NCI-H146 treated with DMSO at 0.1 percent for 48 hours (cell line): ENCODE data around the gene CLIP1.

Experiments
- DNase-seq: peaks from one replicate; lab custom pipeline; 2025; ENCODE audit not compliant: unreplicated experiment; lab: John Stamatoyannopoulos, UW

CLIP1 gene

GRCh38 chr12:122318607-122319605, 103.6 kb downstream of the CLIP1 start:
- no peak for DNase-seq

- DNase-seq: no peak
Measured at GRCh38 chr12:122312926-122313325, 109.5 kb downstream of the CLIP1 start.

GRCh38 chr12:122311696-122312095, 110.8 kb downstream of the CLIP1 start:
- DNase-seq: no peak

GRCh38 chr12:122310626-122311333, 111.7 kb downstream of the CLIP1 start:
- DNase-seq: no peak

- DNase-seq: no peak
Measured at GRCh38 chr12:122309564-122310121, 112.8 kb downstream of the CLIP1 start.

GRCh38 chr12:122308811-122309210, 113.7 kb downstream of the CLIP1 start:
- DNase-seq: no peak

GRCh38 chr12:122306407-122306806, 116.1 kb downstream of the CLIP1 start:
- no peak for DNase-seq

GRCh38 chr12:122304924-122305323, 117.5 kb downstream of the CLIP1 start:
- peak; percentile 94 for DNase-seq

- no peak for DNase-seq
Measured at GRCh38 chr12:122303068-122303467, 119.4 kb downstream of the CLIP1 start.

GRCh38 chr12:122298071-122298748, 124.3 kb downstream of the CLIP1 start:
- no peak for DNase-seq

GRCh38 chr12:122297494-122297893, 125.0 kb downstream of the CLIP1 start:
- no peak for DNase-seq

- DNase-seq: no peak
Measured at GRCh38 chr12:122295877-122296276, 126.6 kb downstream of the CLIP1 start.

- DNase-seq: no peak
Measured at GRCh38 chr12:122293081-122293480, 129.4 kb downstream of the CLIP1 start.

- no peak for DNase-seq
Measured at GRCh38 chr12:122291431-122291830, 131.0 kb downstream of the CLIP1 start.

- no peak for DNase-seq
Measured at GRCh38 chr12:122283680-122284079, 138.8 kb downstream of the CLIP1 start.

- DNase-seq: peak; percentile 28
Measured at GRCh38 chr12:122282061-122282460, 140.4 kb downstream of the CLIP1 start.

GRCh38 chr12:122276242-122276641, 146.2 kb downstream of the CLIP1 start:
- no peak for DNase-seq

- no peak for DNase-seq
Measured at GRCh38 chr12:122275459-122275858, 147.0 kb downstream of the CLIP1 start.

- DNase-seq: peak; percentile 85
Measured at GRCh38 chr12:122266230-122266901, 156.1 kb downstream of the CLIP1 start, which contains the start of gene VPS33A. Gene VPS33A, minus strand, starts transcription at chr12:122266494. Its CDS starts 86 bp downstream, at chr12:122266408.

GRCh38 chr12:122265886-122266229, 156.6 kb downstream of the CLIP1 start:
- DNase-seq: no peak

- no peak for DNase-seq
Measured at GRCh38 chr12:122265476-122265875, 157.0 kb downstream of the CLIP1 start.
